Left ventricle myocardium inferior (tissue), 1 donor: Measurements from ENCODE around the gene VAMP8. TPM values are rescaled to one million over a fixed set of nuclear protein-coding genes. Genes with fewer than 3 reads are reported as not detected.
A peak's percentile ranks its signal among the peaks of the same experiment; 100 is the strongest.

ENCODE experiments used
- DNase-seq: peaks from one replicate; pipeline ENCODE4 v3.0.0-alpha.2; 2020
- H3K27ac ChIP-seq: fragments of 200-600 bp; replicated peaks from 2 replicates; pipeline ENCODE4 v1.8.0; 2021
- H3K27me3 ChIP-seq: fragments of 200-600 bp; 2 replicates; pipeline ENCODE4 v1.8.0; 2021; ENCODE audit warnings: low read depth
- H3K36me3 ChIP-seq: fragments of 200-600 bp; 2 replicates; pipeline ENCODE4 v1.8.0; 2021
- H3K4me1 ChIP-seq: fragments of 200-600 bp; 2 replicates; pipeline ENCODE4 v1.8.0; 2021
- H3K4me3 ChIP-seq: fragments of 200-600 bp; 2 replicates; pipeline ENCODE4 v1.8.0; 2021; ENCODE audit warnings: mild to moderate bottlenecking, moderate library complexity
- H3K9me3 ChIP-seq: fragments of 200-600 bp; replicated peaks from 2 replicates; pipeline ENCODE4 v1.8.0; 2021
- CTCF ChIP-seq: fragments of 200-600 bp; IDR thresholded peaks from 2 replicates; pipeline ENCODE4 v1.8.0; 2021; ENCODE audit warnings: antibody characterized with exemption, mild to moderate bottlenecking, borderline replicate concordance
- intact Hi-C: fragments of 100-400 bp; cut with micrococcal nuclease; formaldehyde crosslinking; loops from one replicate; pipeline ENCODE4 v1.11.0; 2022
- total RNA-seq: library from RNA; stranded (reverse); fragmentation: NEBNext Ultra II Directional; extraction: Animal tissue kit (Norgen Biotek cat#: 25700); gene quantifications from one replicate; pipeline ENCODE4 v1.2.1, GENCODE V29; 2021
- donor health status: DM: no; HTN: yes; CAD: no; lungs with severe emphysema.

Gene VAMP8
- total RNA-seq, 1 donor from 2014 or later, result 15.5 TPM

GRCh38 chr2:85584857-85585780 lies 7.7 kb downstream of the VAMP8 start:
- Histone ChIP-seq H3K27ac (peak overlapping the region; percentile 94), H3K4me3 (peak overlapping the region; percentile 79), H3K4me1 (peaks cover 72% of the 10 kb centered on the region), H3K27me3 (no peaks in the 10 kb centered on the region), H3K9me3 (no peaks in the 10 kb centered on the region), H3K36me3 (no peaks in the 10 kb centered on the region)
- DNase-seq, result no peak
- intact Hi-C loops, result no loop called here
- TF ChIP-seq CTCF, result no peak

- intact Hi-C loops, result no loop called here
- no peak for TF ChIP-seq CTCF
- no peaks in the 10 kb centered on the region for H3K27me3 ChIP-seq
- H3K4me1 ChIP-seq, result peaks cover 76% of the 10 kb centered on the region
- H3K9me3 ChIP-seq, result no peaks in the 10 kb centered on the region
- peak overlapping the region; percentile 94 for H3K27ac ChIP-seq
- DNase-seq, result no peak
- no peaks in the 10 kb centered on the region for H3K36me3 ChIP-seq
- H3K4me3 ChIP-seq, result peak overlapping the region; percentile 79
Measured at GRCh38 chr2:85585781-85586105, 8.4 kb downstream of the VAMP8 start.

GRCh38 chr2:85588236-85588635 lies 10.8 kb downstream of the VAMP8 start:
- Histone ChIP-seq H3K4me3 (no peak overlapping the region), H3K4me1 (peaks cover 97% of the 10 kb centered on the region), H3K27me3 (no peaks in the 10 kb centered on the region), H3K27ac (peak overlapping the region; percentile 94), H3K9me3 (no peaks in the 10 kb centered on the region), H3K36me3 (no peaks in the 10 kb centered on the region)
- no peak for TF ChIP-seq CTCF
- intact Hi-C loops, result no loop called here
- no peak for DNase-seq

GRCh38 chr2:85588645-85589044 lies 11.3 kb downstream of the VAMP8 start:
- Histone ChIP-seq H3K27me3 (no peaks in the 10 kb centered on the region), H3K9me3 (no peaks in the 10 kb centered on the region), H3K36me3 (no peaks in the 10 kb centered on the region), H3K4me3 (no peak overlapping the region), H3K27ac (peak overlapping the region; percentile 94), H3K4me1 (peaks cover 92% of the 10 kb centered on the region)
- intact Hi-C loops, result no loop called here
- no peak for TF ChIP-seq CTCF
- no peak for DNase-seq

GRCh38 chr2:85589181-85589580 lies 11.8 kb downstream of the VAMP8 start:
- H3K4me1 ChIP-seq, result peaks cover 90% of the 10 kb centered on the region
- H3K27me3 ChIP-seq, result no peaks in the 10 kb centered on the region
- no peaks in the 10 kb centered on the region for H3K36me3 ChIP-seq
- no peaks in the 10 kb centered on the region for H3K9me3 ChIP-seq
- TF ChIP-seq CTCF, result no peak
- H3K4me3 ChIP-seq, result no peak overlapping the region
- peak overlapping the region; percentile 94 for H3K27ac ChIP-seq
- intact Hi-C loops, result no loop called here
- DNase-seq, result peak; percentile 50
